Adrenal gland (tissue), 5 donors: Measurements from ENCODE around the gene SEMA3F.

Experiments
- CTCF ChIP-seq, 6 experiments: fragments of 450-650 bp in 4 of 6; fragments of 200-600 bp in 2 of 6; sonication (generic) in 1 of 6; IDR thresholded peaks; 1 replicate in 5 of 6; 2 replicates in 1 of 6; pipeline versions ENCODE4 v1.5.1 to v1.8.0; 2016 to 2021; ENCODE audit warnings: antibody characterized with exemption in 6 of 6, mild to moderate bottlenecking in 2 of 6, moderate library complexity in 1 of 6
- POLR2A ChIP-seq, 2 donors: fragments of 450-650 bp; IDR thresholded peaks; one replicate each; pipeline ENCODE4 v1.6.1; 2017; ENCODE audit warnings: antibody characterized with exemption in 2 of 2, mild to moderate bottlenecking in 2 of 2, moderate library complexity in 1 of 2
- donor health status: DM: no; HTN: no; CAD: no.

- TF ChIP-seq CTCF (IDR thresholded peaks at IDR 0.05) = no peak
- no peak for TF ChIP-seq POLR2A (IDR thresholded peaks at IDR 0.05)
These were observed 26.9 kb downstream of the SEMA3F start for GRCh38 chr3:50181985-50182384.
